Measurements from ENCODE around the gene ERO1A. TPM values are rescaled to one million over a fixed set of nuclear protein-coding genes. Genes with fewer than 3 reads are reported as not detected.
A peak's percentile ranks its signal among the peaks of the same experiment; 100 is the strongest.

Gene ERO1A, protein sequence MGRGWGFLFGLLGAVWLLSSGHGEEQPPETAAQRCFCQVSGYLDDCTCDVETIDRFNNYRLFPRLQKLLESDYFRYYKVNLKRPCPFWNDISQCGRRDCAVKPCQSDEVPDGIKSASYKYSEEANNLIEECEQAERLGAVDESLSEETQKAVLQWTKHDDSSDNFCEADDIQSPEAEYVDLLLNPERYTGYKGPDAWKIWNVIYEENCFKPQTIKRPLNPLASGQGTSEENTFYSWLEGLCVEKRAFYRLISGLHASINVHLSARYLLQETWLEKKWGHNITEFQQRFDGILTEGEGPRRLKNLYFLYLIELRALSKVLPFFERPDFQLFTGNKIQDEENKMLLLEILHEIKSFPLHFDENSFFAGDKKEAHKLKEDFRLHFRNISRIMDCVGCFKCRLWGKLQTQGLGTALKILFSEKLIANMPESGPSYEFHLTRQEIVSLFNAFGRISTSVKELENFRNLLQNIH
- 43.0 TPM for polyA plus RNA-seq
- long read RNA-seq, donor 1, partial matches to known transcripts = 8 of 14 reads
- long read RNA-seq, donor 1, other reads (novel, unspliced or antisense) = 6 of 14 reads
- long read RNA-seq, donor 2, partial matches to known transcripts = 25 of 36 reads
- long read RNA-seq, donor 2, other reads (novel, unspliced or antisense) = 10 of 36 reads
- long read RNA-seq, donor 3 = 0 reads
- long read RNA-seq, donor 4, partial matches to known transcripts = 0 of 1 reads
- long read RNA-seq, donor 4, other reads (novel, unspliced or antisense) = 0 of 1 reads
- long read RNA-seq, donor 5, partial matches to known transcripts = 5 of 6 reads
- long read RNA-seq, donor 5, other reads (novel, unspliced or antisense) = 0 of 6 reads
- long read RNA-seq, donor 6, partial matches to known transcripts = 23 of 33 reads
- long read RNA-seq, donor 6, other reads (novel, unspliced or antisense) = 10 of 33 reads
- long read RNA-seq, donor 7, partial matches to known transcripts = 7 of 8 reads
- long read RNA-seq, donor 7, other reads (novel, unspliced or antisense) = 0 of 8 reads
- long read RNA-seq, donor 8, partial matches to known transcripts = 12 of 24 reads
- long read RNA-seq, donor 8, other reads (novel, unspliced or antisense) = 10 of 24 reads
- long read RNA-seq, donor 9, partial matches to known transcripts = 12 of 23 reads
- long read RNA-seq, donor 9, other reads (novel, unspliced or antisense) = 11 of 23 reads
- long read RNA-seq, donor 10, partial matches to known transcripts = 170 of 178 reads
- long read RNA-seq, donor 10, other reads (novel, unspliced or antisense) = 8 of 178 reads
- long read RNA-seq, donor 11, partial matches to known transcripts = 10 of 17 reads
- long read RNA-seq, donor 11, other reads (novel, unspliced or antisense) = 7 of 17 reads

DNA sequence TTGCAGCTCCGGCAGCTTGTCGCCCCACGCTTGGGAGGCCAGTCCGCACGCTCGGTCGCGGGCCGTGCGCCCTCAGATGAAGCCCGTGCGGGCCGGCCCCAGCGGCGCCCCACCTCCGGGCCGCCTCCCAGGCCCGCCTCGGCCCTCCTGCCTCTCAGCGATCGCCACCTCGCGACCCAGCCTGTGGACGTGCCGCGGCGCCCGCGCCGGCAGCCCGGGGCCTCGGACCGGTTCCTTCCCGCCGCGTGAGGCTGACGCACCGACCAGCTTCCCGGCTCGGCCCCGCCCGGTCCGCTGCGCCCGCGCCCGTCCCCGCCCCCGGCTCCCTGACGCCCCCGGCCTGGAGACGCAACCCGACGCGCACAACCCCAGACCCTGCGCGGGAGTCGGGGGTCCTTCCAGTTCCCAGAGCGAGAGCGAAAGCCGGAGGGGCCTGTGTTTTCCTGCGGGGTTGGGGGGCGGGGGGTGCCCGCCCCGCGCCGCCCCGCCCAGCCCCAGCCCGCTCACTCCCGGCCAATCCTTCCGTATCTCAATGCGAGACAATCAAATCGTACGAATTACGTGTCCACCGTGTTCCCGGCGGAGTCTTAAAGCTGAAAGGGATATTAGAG, at the start of gene ERO1A:
Gene ERO1A (minus strand): TSS at position 78 of the 611 bp plus-strand sequence. CDS start 77 bp downstream, at position 1.
- peaks cover 3% of the 10 kb centered on the region for H3K9me3 ChIP-seq (ENCODE audit: control insufficient read depth, low read depth, low read length)
- H3K4me1 ChIP-seq (ENCODE audit: control insufficient read depth, insufficient read depth, low read length) = peaks cover 8% of the 10 kb centered on the region
- peak within 1 kb of the TSS; percentile 99 for H3K4me3 ChIP-seq (ENCODE audit: low read length)
- WGBS (ENCODE audit: insufficient coverage, low lambda C conversion rate) = 0% methylated on average over 2 of the region's 78 CpGs
- H3K36me3 ChIP-seq (ENCODE audit: control insufficient read depth, insufficient read depth, low read length) = no peaks in the 10 kb centered on the region
- peak within 1 kb of the TSS; percentile 99 for H3K27ac ChIP-seq (ENCODE audit: low read length)
- peak; percentile 84 to 93 for DNase-seq
- no peaks in the 10 kb centered on the region for H3K27me3 ChIP-seq (ENCODE audit: control insufficient read depth, insufficient read depth, low read length)

DNA sequence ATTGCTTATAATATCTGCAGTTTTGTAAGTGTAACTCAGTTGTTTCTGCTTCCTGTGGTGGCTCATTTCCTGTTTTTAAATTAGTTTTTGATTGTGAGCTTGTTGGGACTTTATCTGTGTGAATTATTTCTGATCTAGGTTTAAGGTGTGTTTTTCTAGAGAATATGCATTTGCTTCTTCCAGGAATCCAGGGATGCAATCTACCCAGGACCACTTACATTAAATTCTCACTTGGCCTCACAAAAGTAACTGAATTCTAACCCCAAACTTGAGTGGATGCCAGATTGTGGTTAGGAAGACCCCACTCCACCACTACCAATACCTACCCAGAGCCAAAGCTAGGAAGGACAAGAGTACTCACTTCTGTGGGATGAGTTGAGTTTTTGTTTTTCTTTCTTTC, 46.5 kb upstream of the ERO1A start:
- H3K9me3 ChIP-seq (ENCODE audit: control insufficient read depth, low read depth, low read length) = no peaks in the 10 kb centered on the region
- no peak overlapping the region for H3K27ac ChIP-seq (ENCODE audit: low read length)
- no peak overlapping the region for H3K4me3 ChIP-seq (ENCODE audit: low read length)
- no peak for DNase-seq
- peaks cover 5% of the 10 kb centered on the region for H3K36me3 ChIP-seq (ENCODE audit: control insufficient read depth, insufficient read depth, low read length)
- no peaks in the 10 kb centered on the region for H3K27me3 ChIP-seq (ENCODE audit: control insufficient read depth, insufficient read depth, low read length)
- no peaks in the 10 kb centered on the region for H3K4me1 ChIP-seq (ENCODE audit: control insufficient read depth, insufficient read depth, low read length)

DNA sequence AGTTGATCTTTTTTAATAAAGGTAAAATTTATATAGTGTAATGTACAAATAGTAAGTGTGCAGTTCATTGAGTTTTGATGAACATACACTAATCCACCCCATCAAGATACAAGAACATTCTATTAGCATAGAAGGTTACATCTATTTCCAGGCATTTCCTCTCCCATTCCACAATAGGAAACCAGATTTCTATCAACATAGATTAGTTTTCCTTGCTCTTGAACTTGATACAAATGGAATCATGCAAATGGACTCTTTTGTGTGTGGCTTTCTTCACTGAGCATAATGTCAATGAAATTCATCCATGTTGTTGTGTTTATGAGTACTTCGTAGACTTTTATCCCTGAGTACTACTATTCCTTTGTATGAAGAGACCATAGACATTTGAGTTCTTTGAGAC, 45.4 kb upstream of the ERO1A start:
- DNase-seq = no peak
- Histone ChIP-seq H3K4me1 (ENCODE audit: control insufficient read depth, insufficient read depth, low read length) (no peaks in the 10 kb centered on the region), H3K27me3 (ENCODE audit: control insufficient read depth, insufficient read depth, low read length) (no peaks in the 10 kb centered on the region), H3K4me3 (ENCODE audit: low read length) (no peak overlapping the region), H3K9me3 (ENCODE audit: control insufficient read depth, low read depth, low read length) (no peaks in the 10 kb centered on the region), H3K36me3 (ENCODE audit: control insufficient read depth, insufficient read depth, low read length) (peaks cover 2% of the 10 kb centered on the region), H3K27ac (ENCODE audit: low read length) (no peak overlapping the region)
- 100% methylated on average over 1 of the region's 1 CpG for WGBS (ENCODE audit: insufficient coverage, low lambda C conversion rate)

DNA sequence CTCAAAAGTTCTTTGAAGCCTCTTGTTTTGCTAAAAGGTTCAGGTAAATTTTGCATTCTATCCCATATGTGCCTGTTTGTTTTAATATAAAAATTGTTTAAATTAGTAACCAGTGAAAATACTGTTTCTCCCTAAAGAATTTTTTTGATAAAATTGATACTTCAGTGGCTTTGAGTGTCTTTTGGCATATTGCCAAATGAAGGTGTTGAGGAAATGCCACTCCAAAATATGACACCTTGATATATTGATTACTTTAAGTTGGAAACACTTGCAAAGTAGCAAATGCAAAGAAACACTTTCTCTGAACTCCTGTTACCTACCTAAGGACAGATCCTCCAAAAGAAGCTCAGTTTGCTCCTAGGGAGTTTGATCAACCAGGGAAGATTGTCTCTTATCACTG, 43.1 kb upstream of the ERO1A start:
- no peaks in the 10 kb centered on the region for H3K4me1 ChIP-seq (ENCODE audit: control insufficient read depth, insufficient read depth, low read length)
- peaks cover 6% of the 10 kb centered on the region for H3K36me3 ChIP-seq (ENCODE audit: control insufficient read depth, insufficient read depth, low read length)
- no peaks in the 10 kb centered on the region for H3K27me3 ChIP-seq (ENCODE audit: control insufficient read depth, insufficient read depth, low read length)
- DNase-seq = no peak
- no peak overlapping the region for H3K27ac ChIP-seq (ENCODE audit: low read length)
- H3K9me3 ChIP-seq (ENCODE audit: control insufficient read depth, low read depth, low read length) = no peaks in the 10 kb centered on the region
- no peak overlapping the region for H3K4me3 ChIP-seq (ENCODE audit: low read length)

DNA sequence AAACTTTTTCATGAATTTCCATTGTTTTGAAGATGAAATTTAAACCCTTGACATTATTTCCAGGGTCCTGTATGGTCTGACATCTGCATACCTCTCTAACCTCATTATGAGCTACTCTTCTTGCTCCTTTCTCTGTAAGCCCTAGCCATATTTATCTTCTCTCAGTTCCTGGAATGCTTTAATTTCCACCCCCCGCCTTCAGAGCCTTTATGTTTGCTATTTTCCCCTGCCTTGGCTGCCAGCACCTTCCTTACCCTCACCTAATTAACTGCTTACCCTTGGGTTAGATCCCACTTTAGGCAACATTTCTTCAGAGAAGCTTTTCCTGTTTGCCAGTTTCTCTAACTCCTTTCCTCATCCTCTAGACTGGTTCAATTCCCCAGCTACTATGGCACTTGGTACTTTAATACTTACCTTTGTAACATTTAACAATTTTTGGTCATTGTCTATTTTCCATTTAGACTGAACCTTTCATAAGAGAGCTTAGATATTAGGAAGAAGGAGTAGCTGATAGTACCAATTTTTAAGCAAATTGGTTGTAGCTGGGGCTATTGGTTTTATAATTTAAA, 40.6 kb upstream of the ERO1A start:
- DNase-seq = no peak
- peaks cover 11% of the 10 kb centered on the region for H3K36me3 ChIP-seq (ENCODE audit: control insufficient read depth, insufficient read depth, low read length)
- no peak overlapping the region for H3K4me3 ChIP-seq (ENCODE audit: low read length)
- no peaks in the 10 kb centered on the region for H3K27me3 ChIP-seq (ENCODE audit: control insufficient read depth, insufficient read depth, low read length)
- no peaks in the 10 kb centered on the region for H3K9me3 ChIP-seq (ENCODE audit: control insufficient read depth, low read depth, low read length)
- no peak overlapping the region for H3K27ac ChIP-seq (ENCODE audit: low read length)
- 86% methylated on average over 1 of the region's 1 CpG for WGBS (ENCODE audit: insufficient coverage, low lambda C conversion rate)
- no peaks in the 10 kb centered on the region for H3K4me1 ChIP-seq (ENCODE audit: control insufficient read depth, insufficient read depth, low read length)

DNA sequence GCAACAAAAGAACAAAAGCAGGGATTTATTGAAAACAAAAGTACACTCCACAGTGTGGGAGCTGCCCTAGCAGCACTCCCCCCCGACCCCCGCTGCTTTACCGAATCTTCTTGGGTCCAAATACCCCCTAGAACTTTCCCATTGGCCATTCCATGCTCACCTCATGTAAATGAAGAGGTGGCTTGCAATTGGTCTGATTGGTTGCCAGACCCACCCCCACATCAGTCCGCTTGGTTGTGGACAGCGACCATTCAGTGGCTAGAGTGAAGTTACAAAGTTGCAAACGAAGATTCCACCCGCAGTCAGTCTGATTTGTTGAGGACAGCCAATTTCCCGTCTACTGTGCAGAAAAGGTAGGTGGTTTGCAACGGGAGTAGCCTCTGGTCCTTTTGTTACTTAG, 38.5 kb upstream of the ERO1A start:
- H3K4me3 ChIP-seq (ENCODE audit: low read length) = no peak overlapping the region
- H3K4me1 ChIP-seq (ENCODE audit: control insufficient read depth, insufficient read depth, low read length) = no peaks in the 10 kb centered on the region
- 100% methylated on average over 1 of the region's 9 CpGs for WGBS (ENCODE audit: insufficient coverage, low lambda C conversion rate)
- DNase-seq = no peak
- no peaks in the 10 kb centered on the region for H3K27me3 ChIP-seq (ENCODE audit: control insufficient read depth, insufficient read depth, low read length)
- no peaks in the 10 kb centered on the region for H3K9me3 ChIP-seq (ENCODE audit: control insufficient read depth, low read depth, low read length)
- peaks cover 14% of the 10 kb centered on the region for H3K36me3 ChIP-seq (ENCODE audit: control insufficient read depth, insufficient read depth, low read length)
- H3K27ac ChIP-seq (ENCODE audit: low read length) = no peak overlapping the region

DNA sequence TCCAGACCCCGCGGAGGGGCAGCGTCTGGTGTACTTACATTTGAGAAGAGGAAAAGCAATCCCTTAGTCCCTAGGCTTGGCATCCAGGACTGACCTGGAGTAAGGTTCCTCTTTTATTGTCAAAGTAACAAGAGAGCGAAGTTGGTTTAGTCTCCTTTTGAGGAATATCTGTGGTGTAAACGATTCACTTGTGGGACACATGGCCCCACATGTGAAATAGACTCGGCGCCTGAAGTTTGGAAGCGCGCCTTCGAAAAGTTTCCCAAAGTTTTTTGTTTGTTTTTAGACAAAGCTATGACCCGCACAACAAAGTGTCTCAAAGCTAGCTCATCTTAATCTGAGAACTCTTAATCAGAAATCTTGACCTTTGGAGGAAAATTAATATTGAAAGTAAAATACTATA, 35.4 kb upstream of the ERO1A start:
- WGBS (ENCODE audit: insufficient coverage, low lambda C conversion rate) = no CpG with 5 or more reads among the region's 11 CpGs
- Histone ChIP-seq H3K27ac (ENCODE audit: low read length) (peak overlapping the region; percentile 82), H3K4me1 (ENCODE audit: control insufficient read depth, insufficient read depth, low read length) (no peaks in the 10 kb centered on the region), H3K36me3 (ENCODE audit: control insufficient read depth, insufficient read depth, low read length) (peaks cover 26% of the 10 kb centered on the region), H3K4me3 (ENCODE audit: low read length) (peak overlapping the region; percentile 94), H3K27me3 (ENCODE audit: control insufficient read depth, insufficient read depth, low read length) (no peaks in the 10 kb centered on the region), H3K9me3 (ENCODE audit: control insufficient read depth, low read depth, low read length) (no peaks in the 10 kb centered on the region)
- DNase-seq = no peak

DNA sequence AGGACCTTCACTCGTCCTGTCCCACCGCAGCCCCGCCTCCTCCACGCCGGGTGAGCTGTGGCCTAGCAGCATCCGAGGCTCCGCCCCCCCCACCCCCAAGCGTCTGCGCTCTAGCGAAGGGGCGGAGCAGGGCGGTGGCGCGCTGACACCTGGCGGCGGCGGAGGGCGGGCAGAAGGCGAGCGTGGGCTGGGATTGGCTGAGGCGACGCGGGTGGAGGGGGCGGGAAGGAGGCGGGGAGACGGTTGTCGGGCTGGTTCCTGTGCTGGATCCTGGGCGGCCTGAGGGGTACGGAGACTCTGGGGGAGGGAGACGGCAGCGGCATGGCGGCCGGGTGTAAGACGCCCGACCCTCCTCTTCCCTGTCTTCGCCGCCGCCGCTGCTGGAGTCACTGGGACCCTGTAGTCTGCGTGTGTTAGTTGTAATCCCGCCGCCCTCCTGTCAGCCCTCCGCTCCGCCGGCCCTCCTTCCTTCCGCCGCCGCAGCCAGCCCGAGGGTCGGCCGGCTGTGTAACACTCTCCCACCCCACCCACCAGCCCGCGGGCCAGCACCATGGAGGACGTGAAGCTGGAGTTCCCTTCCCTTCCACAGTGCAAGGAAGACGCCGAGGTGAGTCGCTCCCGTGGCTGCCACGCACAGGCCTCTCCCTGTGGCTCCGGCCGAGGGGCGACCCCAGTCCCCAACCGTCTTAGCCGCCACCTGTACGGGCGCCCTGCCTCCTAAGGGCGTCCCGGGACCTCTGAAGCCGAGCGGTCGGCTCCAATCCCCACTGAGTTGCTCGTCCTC, 34.8 kb upstream of the ERO1A start, which contains the start of gene STYX:
Gene STYX (plus strand): TSS at position 242 of the 784 bp plus-strand sequence. CDS start 309 bp downstream, at position 551.
- Histone ChIP-seq H3K9me3 (ENCODE audit: control insufficient read depth, low read depth, low read length) (no peaks in the 10 kb centered on the region), H3K27me3 (ENCODE audit: control insufficient read depth, insufficient read depth, low read length) (no peaks in the 10 kb centered on the region), H3K36me3 (ENCODE audit: control insufficient read depth, insufficient read depth, low read length) (peaks cover 31% of the 10 kb centered on the region), H3K27ac (ENCODE audit: low read length) (peak within 1 kb of the TSS; percentile 82), H3K4me3 (ENCODE audit: low read length) (peak within 1 kb of the TSS; percentile 94), H3K4me1 (ENCODE audit: control insufficient read depth, insufficient read depth, low read length) (no peaks in the 10 kb centered on the region)
- peak; percentile 98 to 99 for DNase-seq
- WGBS (ENCODE audit: insufficient coverage, low lambda C conversion rate) = no CpG with 5 or more reads among the region's 72 CpGs

DNA sequence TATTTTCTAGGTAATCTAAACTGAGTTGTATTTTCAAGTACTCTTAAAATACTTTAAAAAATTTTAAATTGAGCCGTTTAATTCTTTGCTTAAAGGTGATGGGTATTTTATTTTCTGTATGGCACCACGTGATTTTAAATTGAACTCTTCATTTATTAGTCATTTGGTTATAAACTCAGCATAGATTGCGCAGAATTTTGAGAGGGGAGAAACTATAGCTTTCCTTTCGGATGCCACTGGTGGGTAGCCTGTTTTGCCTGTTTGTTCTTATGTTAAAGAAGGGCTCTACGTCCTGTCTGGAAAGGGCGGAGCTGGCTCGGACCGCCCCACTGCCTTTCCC, 34.2 kb upstream of the ERO1A start:
- 5% methylated on average over 2 of the region's 8 CpGs for WGBS (ENCODE audit: insufficient coverage, low lambda C conversion rate)
- Histone ChIP-seq H3K36me3 (ENCODE audit: control insufficient read depth, insufficient read depth, low read length) (peaks cover 35% of the 10 kb centered on the region), H3K27ac (ENCODE audit: low read length) (peak overlapping the region; percentile 49), H3K27me3 (ENCODE audit: control insufficient read depth, insufficient read depth, low read length) (no peaks in the 10 kb centered on the region), H3K4me1 (ENCODE audit: control insufficient read depth, insufficient read depth, low read length) (no peaks in the 10 kb centered on the region), H3K9me3 (ENCODE audit: control insufficient read depth, low read depth, low read length) (no peaks in the 10 kb centered on the region), H3K4me3 (ENCODE audit: low read length) (peak overlapping the region; percentile 36)
- no peak for DNase-seq

All from large intestine (tissue), 12 donors.